Activated CD8-positive, alpha-beta memory T cell treated with anti-CD3 and anti-CD28 coated beads for 4 hours (primary cell): ENCODE results near the gene NPL.

Experiments used
- DNase-seq, 2 donors: peaks; one replicate each; pipeline ENCODE4 v3.0.0-alpha.2; 2020; ENCODE audit warnings: low read depth in 2 of 2

Gene NPL

DNA sequence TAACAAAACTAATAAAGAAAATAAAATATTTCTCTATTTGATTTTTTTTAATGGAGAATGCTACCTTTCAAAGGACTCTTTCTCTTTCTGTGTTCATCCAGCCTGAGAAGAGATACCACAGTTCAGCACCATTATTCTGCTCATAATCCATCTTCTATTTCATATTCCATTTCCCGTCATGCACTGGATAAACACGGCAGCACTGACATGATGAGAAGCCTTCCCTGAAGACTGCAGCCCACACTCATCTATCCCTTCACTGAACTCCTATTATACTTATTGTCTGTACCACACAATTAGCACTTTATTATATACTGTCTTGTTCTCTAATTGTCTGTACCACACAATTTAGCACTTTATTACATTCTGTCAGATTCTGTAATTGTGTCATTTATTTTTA, 10.7 kb upstream of the NPL start:
- DNase-seq, result no peak

DNA sequence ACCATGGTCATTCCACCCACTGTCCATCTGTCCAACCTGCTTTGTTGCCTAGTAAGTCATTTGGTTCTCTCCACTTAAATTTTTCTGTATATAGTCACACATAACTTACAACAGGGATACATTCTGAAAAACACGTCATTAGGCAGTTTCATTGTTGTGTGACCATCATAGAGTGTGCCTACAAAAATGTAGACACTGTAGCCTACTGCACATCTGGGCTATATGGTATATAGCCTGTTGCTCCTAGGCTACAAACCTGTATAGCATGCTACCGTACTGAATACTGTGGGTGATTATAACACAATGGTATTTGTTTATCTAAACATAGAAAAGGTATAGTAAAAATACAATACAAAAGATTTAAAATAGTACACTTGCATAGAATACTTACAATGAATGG, 10.0 kb upstream of the NPL start:
- DNase-seq, result no peak

DNA sequence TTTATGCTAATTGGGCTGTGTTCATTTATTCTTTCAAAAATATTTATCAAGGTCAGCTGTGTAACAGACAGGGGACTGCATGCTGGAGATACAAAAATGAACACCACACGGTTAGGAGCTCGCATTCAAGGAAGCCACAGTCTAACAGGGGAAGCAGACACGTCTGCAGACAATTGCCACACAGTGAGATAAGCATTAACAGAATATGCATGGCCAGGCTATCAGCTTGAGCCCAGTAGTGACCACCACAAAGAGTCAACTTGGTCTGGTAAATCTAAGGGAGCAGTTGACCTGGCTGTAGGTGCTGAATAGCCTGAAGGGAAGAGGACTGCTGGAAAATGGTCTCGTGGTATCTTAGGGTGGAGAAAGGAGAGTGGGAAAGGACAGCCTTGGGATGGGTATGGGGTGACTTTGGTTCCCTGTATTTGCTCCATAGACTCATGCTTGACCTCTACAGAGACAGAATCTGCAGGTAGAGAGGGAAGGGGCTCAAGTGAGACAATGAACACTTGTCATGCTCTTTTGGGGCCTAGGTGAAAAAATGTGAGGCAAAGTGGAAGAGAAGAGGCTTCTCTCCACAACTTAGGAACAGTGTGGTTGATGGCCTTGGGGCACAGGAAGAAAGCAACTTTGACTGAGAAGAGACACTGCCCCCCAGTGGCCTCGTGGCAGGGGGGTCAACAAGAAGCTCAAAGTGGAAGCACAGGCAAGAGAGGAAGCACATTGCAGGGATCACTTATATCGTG, 7.6 kb upstream of the NPL start:
- peak; percentile 42 to 50 for DNase-seq

DNA sequence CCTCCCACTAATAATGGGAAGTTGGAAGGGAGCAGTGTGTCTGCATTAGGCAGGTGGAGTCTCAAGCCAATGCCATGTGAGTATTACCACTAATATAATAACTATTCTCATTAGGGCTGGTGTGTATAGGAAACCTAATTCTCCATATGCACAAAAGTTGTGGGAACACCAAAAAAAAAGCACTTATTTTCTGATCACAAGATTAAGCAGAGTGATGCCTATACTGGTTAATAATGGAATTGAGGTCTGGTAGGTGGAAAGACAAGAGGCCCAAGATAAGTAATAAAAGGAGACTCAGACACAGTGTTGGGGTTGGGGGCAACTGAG, 7.0 kb upstream of the NPL start:
- no peak for DNase-seq

DNA sequence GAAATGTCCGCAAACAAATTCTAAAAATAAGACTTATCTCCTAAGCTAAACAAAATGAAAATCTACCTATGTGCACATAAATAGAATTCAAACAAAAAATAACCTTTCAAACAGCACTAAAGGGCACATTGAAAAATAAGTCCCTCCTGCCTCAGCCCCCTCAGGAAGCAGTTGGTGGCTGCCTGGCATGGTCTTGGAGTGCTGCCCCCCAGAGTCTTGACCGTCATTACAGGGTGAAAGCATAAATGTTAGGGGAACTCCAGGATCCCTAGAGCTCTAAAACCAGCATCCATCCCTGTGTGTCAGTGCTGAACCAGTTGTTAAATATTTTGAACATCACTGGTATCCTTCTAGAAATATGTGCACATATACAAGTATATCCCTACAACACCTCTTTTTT, 6.5 kb upstream of the NPL start:
- no peak for DNase-seq

DNA sequence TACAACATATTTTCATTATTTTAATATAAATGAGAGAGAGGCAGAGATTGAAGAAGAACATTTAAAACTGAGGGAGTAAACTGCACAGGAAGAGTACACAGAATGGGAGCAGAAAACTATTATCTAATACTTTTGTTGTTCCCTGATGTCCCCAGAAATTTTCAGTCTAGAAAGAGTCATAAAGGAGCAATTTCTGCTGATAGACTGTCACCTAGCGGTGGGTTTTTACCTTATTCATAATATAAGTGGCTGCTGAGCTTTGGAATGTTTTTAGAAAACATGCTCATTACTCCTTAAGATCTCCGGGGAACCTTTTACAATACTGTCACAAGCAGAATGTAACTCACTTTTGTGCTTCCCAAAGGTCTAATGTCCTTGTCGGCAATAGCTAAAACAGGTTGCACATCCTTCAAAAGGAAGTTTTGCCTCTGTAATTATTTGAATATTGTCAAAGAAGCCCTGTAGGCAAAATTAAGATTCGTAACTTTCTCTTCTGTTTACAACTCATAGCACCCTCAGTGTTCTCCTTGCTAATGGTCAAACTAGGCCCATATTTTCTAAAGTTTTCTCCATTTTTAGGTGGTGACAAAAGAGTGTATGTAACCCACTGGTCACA, 4.9 kb upstream of the NPL start:
- no peak for DNase-seq

DNA sequence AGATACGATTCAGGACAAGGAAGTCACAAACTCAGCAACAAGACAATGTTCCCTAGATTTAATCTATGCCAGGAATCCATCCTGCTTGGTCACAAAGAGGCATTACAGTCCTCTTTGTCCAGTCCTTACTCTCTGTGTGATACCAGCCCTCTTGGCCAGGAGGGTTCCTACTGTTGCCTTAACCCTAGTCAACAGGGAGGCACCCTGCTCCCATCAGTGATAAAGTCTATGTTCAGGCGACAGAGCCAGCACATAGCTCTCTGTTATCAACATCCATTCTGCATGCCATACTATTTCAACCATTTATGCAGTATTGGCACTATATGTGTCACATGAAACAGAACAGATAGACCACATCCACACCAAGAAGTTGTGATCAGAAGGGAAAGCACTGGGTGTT, 4.4 kb upstream of the NPL start:
- DNase-seq, result no peak

DNA sequence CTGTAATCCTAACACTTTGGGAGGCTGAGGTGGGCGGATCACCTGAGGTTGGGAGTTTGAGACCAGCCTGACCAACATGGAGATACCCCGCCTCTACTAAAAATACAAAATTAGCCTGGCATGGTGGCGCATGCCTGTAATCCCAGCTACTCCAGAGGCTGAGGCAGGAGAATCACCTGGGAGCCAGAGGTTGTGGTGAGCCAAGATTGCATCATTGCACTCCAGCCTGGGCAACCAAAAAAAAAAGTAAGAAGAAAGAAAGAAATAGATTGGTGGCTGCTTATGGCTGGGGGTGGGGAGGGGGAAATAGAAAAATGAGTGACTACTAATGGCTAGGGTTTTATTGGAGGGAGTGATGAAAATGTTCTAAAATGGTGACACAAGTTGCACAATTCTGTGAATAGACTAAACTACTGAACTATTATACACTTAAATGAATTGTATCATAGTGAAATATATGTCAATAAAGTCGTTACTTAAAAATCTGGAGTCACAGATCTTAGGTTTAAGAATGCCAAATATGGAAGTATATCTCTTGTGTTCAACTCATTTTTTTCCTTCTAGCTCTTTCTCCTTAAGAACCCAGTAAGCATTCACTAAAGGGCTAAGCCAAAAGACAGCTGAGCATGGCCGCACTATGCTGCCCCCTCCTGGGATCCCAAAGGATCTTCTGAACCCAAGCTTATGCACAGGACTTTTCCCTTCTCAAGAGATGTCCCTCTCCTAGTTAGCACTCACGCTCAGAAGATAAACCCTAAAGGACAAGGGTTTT, 3.2 kb upstream of the NPL start:
- no peak for DNase-seq

DNA sequence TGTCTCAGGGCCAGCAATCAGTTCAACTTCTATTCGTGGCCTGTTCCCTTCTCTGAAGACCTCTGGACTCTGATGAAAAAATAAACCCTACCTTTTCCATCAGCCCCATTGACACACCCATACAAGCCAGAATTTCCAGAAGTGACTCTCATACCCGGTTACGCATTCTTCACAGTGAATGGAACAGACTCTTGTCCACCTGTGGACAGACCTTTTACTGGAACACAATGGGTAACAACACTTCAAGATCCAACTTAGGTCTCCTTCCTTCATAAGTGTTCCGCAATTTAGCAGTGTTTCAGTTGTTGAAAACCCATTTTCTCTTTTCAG, 2.6 kb upstream of the NPL start:
- no peak for DNase-seq

DNA sequence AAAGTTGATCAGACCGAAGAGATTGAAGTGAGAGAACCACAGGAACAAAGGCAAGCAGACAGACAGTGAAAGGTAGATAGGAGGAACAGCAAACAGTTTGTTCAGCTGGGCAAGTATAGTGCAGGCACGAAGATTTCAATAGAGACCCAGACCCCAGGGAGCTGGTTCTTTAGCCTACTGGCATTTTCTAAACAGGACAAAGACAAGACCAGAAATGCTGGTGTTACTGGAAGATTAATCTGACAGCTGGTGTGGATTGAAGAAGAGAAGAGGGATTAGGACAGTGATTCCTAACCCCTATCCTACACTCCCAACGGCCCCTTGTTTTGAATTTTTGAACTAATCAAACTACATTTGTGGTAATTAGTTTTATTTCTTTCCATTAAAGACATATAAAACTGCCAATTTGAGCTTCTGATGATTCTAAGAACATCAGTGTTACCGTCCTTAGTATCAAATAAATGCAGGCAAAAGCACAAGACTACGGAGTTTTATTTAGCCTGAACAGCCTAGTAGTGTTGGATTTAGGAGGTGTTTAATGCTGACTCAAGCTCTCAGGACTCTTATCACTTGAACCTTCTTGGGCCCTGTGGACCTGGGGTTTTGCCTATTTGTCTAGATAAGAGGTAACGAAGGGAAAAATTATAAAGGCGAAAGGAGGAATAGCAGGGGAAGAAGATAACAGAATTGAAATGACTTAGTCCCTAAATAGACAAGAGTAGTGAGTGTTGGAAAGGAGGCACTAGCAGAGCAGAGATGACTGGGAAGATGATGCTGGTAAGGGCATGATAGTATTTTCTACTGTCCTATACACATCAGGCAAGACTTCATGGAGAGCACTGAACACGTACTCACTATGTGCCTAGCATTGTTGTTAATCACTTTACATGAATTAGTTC, 2.0 kb downstream of the NPL start:
- DNase-seq, result no peak

DNA sequence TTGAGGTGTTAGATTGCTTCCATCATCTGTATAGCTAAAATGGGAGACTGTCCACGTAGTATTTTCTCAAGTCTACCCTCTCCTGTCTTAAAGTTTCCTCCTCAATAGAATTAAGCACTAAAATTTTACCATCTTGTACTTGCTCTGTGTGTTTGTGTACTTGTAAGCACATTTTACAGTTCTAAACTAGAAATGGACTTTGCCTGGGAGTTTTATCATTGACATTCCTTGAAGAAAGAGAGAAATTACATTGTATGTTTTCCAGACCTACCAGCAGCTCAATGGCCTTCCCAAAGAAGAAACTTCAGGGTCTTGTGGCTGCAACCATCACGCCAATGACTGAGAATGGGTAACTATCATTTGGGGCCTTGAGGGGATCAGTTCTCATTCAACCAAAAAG, 4.5 kb downstream of the NPL start:
- no peak for DNase-seq

DNA sequence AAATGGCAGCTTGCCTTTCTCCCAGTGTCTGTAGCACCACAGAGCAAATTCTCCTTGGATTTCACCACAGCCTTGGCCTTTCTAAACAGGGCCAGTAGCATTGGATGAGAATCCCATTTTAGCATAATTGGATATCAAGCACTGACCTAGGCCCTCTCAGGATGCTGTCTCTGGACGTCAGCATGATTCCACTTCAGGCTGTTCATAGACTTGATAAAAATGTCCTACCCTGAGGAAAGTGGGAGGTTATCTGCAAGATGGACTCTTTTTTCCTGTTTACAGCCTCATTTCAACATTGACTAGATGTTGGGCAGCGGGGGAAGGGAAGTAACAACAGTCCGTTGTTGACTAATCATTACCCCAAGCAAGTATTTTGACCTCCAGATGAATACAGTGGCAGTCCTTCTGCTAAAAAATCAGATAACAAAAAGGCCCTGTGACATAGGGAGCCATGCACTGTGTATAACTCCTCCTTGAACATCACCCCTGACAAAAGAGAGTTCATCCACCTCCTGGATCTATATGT, 5.2 kb downstream of the NPL start:
- DNase-seq, result no peak

DNA sequence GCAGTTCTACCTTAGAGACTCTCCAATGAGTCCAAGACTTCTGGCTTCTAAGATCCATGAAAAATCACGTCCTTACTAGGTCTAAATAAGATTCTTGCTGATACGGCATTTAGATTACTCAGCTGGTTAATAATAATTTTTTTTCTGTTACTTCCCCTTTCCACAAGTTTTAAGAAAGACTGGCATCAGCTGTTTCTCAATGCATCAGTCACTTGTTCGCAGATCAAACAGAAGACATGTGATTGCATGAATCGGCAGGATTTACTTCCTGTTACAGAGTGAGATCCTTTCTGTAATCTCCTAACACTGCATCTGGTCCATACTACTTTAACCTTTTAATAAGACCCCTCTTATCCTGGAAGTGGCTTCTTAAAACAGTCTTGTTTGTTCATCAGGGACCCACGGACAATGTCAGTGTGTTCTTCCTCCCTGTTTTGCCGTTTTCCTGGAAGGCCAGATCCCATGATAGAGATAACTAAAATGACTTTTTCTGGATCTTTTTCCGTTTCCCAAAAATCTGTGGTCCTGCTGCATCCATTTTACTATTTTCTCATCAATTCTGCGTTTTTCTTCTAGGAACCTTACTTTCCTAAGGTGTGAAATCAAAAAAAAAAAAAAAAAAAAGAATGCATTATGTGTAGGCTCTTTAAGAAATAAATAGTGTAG, 6.1 kb downstream of the NPL start:
- DNase-seq, result no peak

DNA sequence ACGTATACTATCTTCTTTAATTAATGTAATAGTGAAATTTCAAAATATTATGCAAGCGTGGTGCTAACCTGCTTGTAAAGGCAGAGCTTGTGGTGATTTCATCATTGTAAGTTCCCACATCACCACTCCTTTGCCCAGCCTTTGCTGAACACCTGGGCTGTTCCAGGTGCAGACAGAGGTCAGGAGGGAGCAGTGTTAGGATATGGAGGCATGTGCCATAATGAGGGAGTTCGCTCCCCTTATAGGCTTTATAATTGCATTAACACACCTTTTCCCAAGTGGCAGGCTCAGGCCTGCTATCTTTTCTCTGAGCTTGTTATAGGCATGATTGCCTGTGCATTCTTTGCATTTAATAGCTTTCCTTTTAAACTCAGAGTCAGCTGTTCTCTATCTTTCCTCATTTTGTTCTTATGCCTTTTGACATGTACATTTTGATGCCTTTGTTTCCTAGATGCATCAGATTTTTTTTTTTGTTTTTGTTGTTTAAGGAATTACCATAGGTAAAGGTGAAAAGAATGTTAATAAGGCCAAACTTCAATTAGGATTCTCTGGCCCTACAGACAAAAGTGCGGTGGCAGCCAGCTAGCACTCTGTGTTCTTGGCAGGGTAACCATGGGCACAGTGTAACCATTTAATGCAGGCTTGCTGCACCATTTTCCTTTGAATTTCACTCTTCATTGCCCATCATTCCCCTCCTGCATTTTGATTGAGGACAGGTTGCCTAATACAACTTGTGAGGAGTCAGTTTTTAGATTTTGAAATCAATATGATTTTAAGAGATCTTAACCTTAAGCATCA, 12.6 kb downstream of the NPL start:
- no peak for DNase-seq

DNA sequence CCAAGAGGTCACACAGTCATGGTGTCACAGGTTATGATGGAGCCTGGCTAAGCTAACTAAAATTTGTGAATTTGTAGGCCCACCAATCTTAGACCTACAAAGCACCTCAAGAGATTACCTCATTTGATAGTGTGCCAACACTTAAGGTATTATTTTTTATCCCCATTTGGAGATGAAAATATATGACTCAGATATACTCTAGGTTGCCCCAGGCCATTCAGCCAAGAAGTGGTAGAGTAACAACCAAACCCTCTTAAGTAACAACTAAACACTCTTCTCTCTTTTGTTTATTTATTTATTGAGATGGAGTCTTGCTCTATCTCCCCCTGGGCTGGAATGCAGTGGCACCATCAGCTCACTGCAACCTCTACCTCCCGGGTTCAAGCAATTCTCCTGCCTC, 14.3 kb downstream of the NPL start:
- DNase-seq, result no peak

DNA sequence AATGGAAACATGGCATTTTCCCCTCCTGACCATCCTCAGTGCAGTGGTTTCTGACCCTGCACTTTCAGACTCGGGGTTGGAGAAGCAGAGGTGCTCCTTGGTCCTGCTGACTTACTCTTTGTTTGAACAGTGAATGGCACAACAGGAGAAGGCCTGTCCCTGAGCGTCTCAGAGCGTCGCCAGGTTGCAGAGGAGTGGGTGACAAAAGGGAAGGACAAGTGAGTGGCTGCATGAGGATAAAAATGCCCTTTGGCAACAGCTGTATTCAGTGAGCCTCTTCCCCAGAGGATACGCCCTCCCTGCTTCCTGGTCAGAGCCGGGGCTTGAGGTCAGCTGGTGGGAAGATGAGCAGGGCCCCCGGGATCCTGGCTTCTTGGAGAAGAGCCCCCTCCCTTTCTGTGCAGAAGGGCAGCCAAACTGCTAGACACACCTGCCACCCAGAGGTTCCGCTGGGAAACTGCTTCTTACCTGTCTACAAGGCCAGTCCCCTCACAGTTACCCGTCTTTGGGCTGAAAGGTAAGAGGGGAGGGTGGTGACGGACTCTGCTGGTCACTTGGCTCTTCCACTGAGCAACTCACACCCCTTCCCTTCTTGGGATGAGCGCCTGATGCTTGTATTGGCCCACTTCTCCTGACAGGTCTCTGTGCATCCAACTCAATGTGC, 16.6 kb downstream of the NPL start:
- no peak for DNase-seq

DNA sequence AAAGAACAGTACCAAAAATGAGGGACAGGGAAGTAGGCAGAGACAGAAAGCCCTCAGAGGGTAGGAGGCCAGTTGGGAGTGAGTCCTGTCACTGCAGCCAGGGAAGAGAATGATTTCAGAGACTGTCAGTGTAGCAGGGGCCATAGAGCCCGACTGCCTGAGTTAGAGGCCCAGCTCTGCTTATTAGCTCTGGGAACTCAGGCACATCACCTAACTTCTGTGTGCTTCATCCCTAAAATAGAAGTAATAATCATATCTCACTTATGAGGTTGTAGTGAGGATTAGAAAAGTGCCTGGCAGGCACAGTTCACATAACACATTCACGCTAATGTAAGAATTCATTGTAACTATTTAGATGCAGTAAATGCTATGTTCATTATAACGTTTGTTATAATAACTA, 18.3 kb downstream of the NPL start:
- DNase-seq, result no peak

DNA sequence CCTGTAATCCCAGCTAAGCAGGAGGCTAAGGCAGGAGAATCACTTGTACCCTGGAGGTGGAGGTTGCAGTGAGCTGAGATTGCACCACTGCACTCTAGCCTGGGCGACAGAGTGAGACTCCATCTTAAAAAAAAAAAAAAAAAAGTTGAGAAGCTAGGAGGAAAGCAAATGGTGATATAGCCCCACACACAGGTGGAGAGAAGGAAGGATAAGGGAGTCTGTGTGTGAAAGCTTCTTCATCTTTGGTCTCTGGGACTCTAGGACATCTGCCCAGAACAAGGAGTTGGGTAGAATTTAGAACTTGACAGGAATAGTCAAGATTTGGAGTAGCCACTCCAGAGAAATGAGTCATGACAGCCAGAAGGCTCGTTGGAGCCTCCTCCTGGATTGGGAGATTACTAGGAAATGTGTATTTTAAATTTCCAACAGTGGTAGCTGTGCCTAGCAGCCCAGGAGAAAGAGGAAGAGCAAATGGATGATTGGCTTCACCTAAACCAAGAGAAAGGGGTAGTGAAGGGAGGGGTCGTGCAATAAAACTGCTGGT, 19.9 kb downstream of the NPL start:
- DNase-seq, result no peak

DNA sequence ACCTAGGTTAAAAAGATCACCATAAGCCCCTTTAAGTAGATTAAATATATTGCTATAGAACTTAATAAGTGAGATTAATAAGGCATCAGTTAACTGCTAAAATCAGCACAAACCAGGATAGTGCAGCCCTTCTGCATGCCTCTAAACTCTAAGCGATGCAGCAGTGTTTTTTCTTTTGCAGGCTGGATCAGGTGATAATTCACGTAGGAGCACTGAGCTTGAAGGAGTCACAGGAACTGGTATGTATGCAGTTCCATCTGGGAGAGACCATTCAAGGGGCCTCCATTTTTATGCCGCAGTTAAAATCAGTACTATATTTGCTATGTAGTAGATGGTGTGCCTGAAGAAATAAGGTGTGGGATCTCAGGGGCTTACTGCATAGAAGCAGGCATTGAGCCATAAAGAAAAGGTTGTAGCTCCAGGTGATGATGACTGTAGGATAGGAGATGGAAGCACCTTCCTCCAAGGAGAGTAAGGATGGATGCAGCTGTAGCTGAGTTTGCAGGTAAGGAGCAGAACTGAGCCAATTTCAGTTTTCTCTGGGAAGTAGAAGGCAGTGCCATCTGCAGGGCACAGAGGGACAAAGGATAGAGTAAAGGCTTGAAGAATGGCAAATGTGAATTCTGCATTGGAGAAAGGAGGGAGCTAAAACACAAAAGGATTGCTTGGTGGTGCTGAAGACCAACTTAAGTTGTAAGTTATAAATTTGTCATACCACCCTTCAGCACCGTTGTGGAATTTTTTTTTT, 22.6 kb downstream of the NPL start:
- no peak for DNase-seq
